Naive thymus-derived CD8-positive, alpha-beta T cell (primary cell): Measurements from ENCODE around the gene TUBB8B. TPM values are rescaled to one million over a fixed set of nuclear protein-coding genes. Genes with fewer than 3 reads are reported as not detected.
"Not testable (repeated sequence)": the region's sequence is repeated elsewhere in the genome, so short reads cannot be mapped to it uniquely, and the experiment has no call there.

Source experiments
- ATAC-seq, 2 donors: fragments of 150-1000 bp; cut with Tn5 transposase in 1 of 2; sonication (Bioruptor Pico), chemical (Tn5 transposase) in 1 of 2; 1 replicate in 1 of 2; 2 replicates in 1 of 2; pipeline ENCODE4 v1.10.0; 2021; ENCODE audit warnings: mild to moderate bottlenecking in 2 of 2, moderate library complexity in 2 of 2
- POLR2A ChIA-PET: fragments of 350-600 bp; sonication (Branson Sonifier 250); formaldehyde crosslinking; loops from one replicate; lab custom pipeline; 2021; ENCODE audit warnings: antibody characterized with exemption; lab: Charles Lee
- DNase-seq, 10 donors: peaks; one replicate each; pipeline versions ENCODE4 v3.0.0 to v3.0.0-alpha.2; 2020 to 2022
- H3K27ac Mint-ChIP-seq, 10 donors: one replicate each; pipeline ENCODE4 v1.8.0; 2020 to 2022; ENCODE audit warnings: mild to moderate bottlenecking in 10 of 10, mixed read lengths in 10 of 10, moderate library complexity in 4 of 10, inconsistent platforms in 1 of 10
- H3K27me3 Mint-ChIP-seq, 5 donors: one replicate each; pipeline ENCODE4 v1.8.0; 2021 to 2022; ENCODE audit warnings: mixed read lengths in 5 of 5
- H3K36me3 Mint-ChIP-seq, 3 donors: one replicate each; pipeline ENCODE4 v1.8.0; 2020 to 2022; ENCODE audit warnings: mixed read lengths in 3 of 3, mild to moderate bottlenecking in 2 of 3, inconsistent platforms in 1 of 3
- H3K4me1 Mint-ChIP-seq, 4 donors: one replicate each; pipeline ENCODE4 v1.8.0; 2021 to 2022; ENCODE audit warnings: mixed read lengths in 4 of 4
- H3K4me3 Mint-ChIP-seq, 10 donors: one replicate each; pipeline ENCODE4 v1.8.0; 2020 to 2022; ENCODE audit warnings: mild to moderate bottlenecking in 10 of 10, mixed read lengths in 10 of 10, moderate library complexity in 6 of 10, inconsistent platforms in 1 of 10
- H3K9me3 Mint-ChIP-seq, 9 donors: one replicate each; pipeline ENCODE4 v1.8.0; 2020 to 2022; ENCODE audit warnings: mixed read lengths in 9 of 9, mild to moderate bottlenecking in 3 of 9, inconsistent platforms in 1 of 9, moderate library complexity in 1 of 9
- polyA plus RNA-seq, 3 donors: library from polyadenylated mRNA; unstranded; fragments of 300-500 nt; fragmentation: Illumina TruSeq; gene quantifications; one replicate each; pipeline ENCODE4 v1.2.3, GENCODE V29; 2021
- total RNA-seq, 8 experiments: library from RNA in 2 of 8; stranded (reverse) in 2 of 8; gene quantifications; one replicate each; pipeline ENCODE4 v1.2.3 and lab custom pipeline; 2021 to 2026

TUBB8B gene
- total and polyA plus RNA-seq, 5 experiments from 2014 or later, result not detected

DNA sequence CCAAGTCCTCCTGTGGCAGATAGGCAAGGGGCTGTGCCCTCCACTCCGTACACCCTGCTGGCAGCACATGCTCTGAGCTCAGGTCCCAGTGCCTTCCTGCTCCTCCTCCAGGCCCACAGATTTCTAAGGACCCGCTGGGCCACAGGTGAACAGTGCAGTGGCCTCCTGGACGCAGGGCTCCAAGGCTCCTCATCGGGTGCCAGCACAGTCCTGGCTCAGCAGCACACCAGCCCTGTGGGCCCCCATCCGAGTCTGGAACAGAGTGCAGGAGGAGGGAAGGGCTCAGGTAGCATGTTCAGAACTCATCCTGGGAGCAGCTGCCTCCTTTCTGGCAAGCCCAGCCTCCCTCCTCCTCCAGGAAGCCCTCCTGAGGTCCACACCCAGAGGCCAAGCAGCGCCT is 30.8 kb upstream of the TUBB8B start:
- H3K4me1 Mint-ChIP-seq, H3K36me3 Mint-ChIP-seq, POLR2A ChIA-PET, H3K9me3 Mint-ChIP-seq, DNase-seq, H3K4me3 Mint-ChIP-seq, H3K27ac Mint-ChIP-seq, ATAC-seq: not testable (repeated sequence)
- H3K27me3 Mint-ChIP-seq, result peaks cover 4 to 12% (median 8%) of the 10 kb centered on the region in 5 donors

DNA sequence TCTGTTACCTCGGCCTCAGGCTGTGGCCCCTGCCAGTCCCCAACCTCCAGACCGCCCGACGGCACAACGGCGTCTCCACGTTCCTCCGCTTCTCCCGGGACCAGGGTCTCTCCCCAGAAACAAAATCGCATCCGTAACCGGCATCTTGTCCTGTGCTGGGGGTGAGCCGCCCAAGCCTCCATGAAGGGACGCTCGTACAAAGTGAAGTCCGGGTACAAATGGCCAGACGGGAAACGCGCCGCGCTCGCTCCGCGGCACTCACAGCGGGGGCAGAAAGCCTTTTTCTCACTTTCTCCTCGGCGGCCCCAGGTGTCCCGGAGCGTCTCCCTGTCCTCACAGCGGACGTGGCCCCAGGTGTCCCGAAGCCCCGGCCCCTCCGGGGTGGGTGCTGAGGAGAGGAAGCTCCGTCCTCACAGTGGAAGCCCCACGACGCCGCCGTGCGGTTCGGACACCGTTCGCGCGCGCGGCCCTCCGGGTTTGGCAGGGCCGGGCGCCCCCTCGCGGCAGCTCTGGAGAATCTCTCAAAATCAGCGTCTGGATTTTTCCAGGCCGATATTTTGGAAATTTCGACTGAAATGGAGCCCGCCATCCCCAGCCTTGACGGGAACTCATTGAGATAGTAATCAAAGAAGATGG is 26.2 kb upstream of the TUBB8B start:
- H3K9me3 Mint-ChIP-seq, DNase-seq, H3K36me3 Mint-ChIP-seq, H3K4me3 Mint-ChIP-seq, POLR2A ChIA-PET, H3K4me1 Mint-ChIP-seq, H3K27me3 Mint-ChIP-seq, H3K27ac Mint-ChIP-seq, ATAC-seq: not testable (repeated sequence)

- POLR2A ChIA-PET, H3K4me3 Mint-ChIP-seq, H3K27me3 Mint-ChIP-seq, H3K9me3 Mint-ChIP-seq, DNase-seq, H3K4me1 Mint-ChIP-seq, H3K27ac Mint-ChIP-seq, H3K36me3 Mint-ChIP-seq: not testable (repeated sequence)
- peak; percentile 51 to 57 for ATAC-seq
These were observed 23.9 kb upstream of the TUBB8B start for GRCh38 chr18:73181-73777.

DNA sequence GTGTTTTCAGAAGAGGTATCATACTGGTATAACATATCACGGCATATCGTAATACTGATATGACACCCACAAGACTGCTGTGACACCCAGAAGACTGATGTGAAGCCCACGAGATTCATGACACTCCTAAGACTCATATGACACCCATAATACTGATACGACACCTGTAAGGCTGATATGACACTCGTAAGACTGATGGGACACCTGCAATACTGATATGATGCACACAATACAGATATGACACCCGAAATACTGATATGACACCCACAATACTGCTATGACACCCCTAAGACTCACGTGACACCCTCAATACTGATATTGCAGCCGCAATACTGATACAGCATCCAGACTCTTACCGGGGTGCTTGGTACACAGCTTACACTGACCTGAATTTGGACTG is 18.3 kb upstream of the TUBB8B start:
- DNase-seq, H3K4me1 Mint-ChIP-seq, POLR2A ChIA-PET, H3K9me3 Mint-ChIP-seq, ATAC-seq, H3K27ac Mint-ChIP-seq, H3K36me3 Mint-ChIP-seq, H3K4me3 Mint-ChIP-seq: not testable (repeated sequence)
- peaks cover 9 to 35% (median 15%) of the 10 kb centered on the region in 5 donors for H3K27me3 Mint-ChIP-seq

DNA sequence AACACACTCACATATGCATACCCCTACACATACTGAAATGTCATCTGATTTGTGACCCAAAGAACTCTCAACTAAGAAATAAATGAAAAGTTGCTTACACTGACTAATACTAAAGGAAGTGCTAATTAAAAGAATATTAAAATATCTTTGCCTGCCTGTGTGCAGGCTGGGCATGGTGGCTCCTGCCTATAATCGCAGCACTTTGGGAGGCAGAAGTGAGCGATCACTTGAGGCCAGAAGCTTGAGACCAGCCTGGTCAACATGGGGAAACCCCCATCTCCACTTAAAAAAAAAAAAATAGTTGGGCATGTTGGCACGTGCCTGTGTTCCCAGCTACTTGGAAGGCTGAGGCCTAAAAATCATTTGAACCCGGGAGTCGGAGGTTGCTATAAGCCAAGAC is 14.9 kb upstream of the TUBB8B start:
- DNase-seq, POLR2A ChIA-PET, H3K27ac Mint-ChIP-seq, ATAC-seq, H3K36me3 Mint-ChIP-seq, H3K9me3 Mint-ChIP-seq, H3K4me3 Mint-ChIP-seq, H3K4me1 Mint-ChIP-seq: not testable (repeated sequence)
- peaks cover 12 to 42% (median 20%) of the 10 kb centered on the region in 5 donors for H3K27me3 Mint-ChIP-seq

DNA sequence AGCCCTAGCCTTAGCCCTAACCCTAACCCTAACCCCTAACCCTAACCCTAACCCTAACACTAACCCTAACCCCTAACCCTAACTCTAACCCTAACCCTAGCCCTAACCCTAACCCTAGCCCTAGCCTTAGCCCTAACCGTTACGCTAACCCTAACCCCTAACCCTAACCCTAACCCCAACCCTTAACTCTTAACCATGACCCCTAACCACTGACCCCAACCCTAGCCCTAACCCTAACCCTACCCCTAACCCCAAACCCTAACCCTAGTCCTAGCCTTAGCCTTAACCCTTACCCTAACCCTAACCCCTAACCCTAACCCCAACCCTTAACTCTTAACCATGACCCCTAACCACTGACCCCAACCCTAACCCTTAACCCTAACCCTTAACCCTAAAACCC is 14.2 kb upstream of the TUBB8B start:
- ATAC-seq, POLR2A ChIA-PET, H3K27ac Mint-ChIP-seq, H3K36me3 Mint-ChIP-seq, H3K4me1 Mint-ChIP-seq, H3K9me3 Mint-ChIP-seq, H3K4me3 Mint-ChIP-seq, DNase-seq: not testable (repeated sequence)
- H3K27me3 Mint-ChIP-seq, result peaks cover 10 to 37% (median 16%) of the 10 kb centered on the region in 5 donors

DNA sequence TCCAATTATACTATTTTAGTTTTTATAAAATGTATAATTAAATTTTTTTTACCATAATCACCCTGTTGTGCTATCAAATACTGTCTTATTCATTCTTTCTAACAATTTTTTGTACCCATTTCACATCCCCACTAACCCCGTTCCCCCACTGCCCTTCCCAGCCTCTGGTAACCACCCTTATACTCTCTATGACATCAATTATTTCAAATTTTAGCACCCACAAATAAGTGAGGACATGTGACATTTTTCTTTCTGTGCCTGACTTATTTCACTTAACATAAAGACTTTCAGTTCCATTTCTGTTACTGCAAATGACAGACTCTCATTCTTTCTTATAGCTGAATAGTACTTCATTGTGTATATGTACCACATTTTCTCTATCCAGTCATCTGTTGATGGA is 5.0 kb upstream of the TUBB8B start:
- peaks cover 0 to 14% (median 2%) of the 10 kb centered on the region in 9 donors for H3K9me3 Mint-ChIP-seq
- DNase-seq, ATAC-seq, H3K4me3 Mint-ChIP-seq, H3K4me1 Mint-ChIP-seq, H3K36me3 Mint-ChIP-seq, H3K27me3 Mint-ChIP-seq, H3K27ac Mint-ChIP-seq, POLR2A ChIA-PET: not testable (repeated sequence)

GRCh38 chr18:48696-49095 is 719 bp downstream of the TUBB8B start:
- ATAC-seq, H3K36me3 Mint-ChIP-seq, H3K4me1 Mint-ChIP-seq, DNase-seq, H3K9me3 Mint-ChIP-seq, H3K27ac Mint-ChIP-seq, H3K4me3 Mint-ChIP-seq, POLR2A ChIA-PET, H3K27me3 Mint-ChIP-seq: not testable (repeated sequence)

DNA sequence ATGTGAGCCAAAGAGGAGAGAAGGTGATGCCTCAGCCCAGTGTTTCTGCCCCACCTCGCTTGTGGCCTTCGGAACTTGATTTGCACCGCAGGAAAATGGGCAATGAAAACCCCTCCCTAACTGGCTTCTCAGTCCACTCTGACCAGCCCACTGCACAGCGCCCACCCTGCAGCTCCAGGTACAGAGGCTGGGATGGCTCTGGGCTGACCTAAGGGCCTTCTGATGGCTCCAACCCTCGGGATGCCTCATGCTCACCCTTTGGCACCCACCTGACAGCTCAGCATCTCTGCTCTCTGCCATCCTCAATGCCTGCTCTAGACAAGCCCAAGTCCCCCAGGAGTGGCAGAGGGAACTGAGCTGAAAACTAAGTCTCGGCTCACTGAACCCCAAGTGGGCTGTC is 36.2 kb downstream of the TUBB8B start:
- H3K4me3 Mint-ChIP-seq, H3K27me3 Mint-ChIP-seq, ATAC-seq, H3K27ac Mint-ChIP-seq, H3K9me3 Mint-ChIP-seq, POLR2A ChIA-PET, H3K36me3 Mint-ChIP-seq, H3K4me1 Mint-ChIP-seq, DNase-seq: not testable (repeated sequence)

GRCh38 chr18:12773-13172 is 36.6 kb downstream of the TUBB8B start:
- POLR2A ChIA-PET, H3K27me3 Mint-ChIP-seq, H3K4me1 Mint-ChIP-seq, DNase-seq, H3K9me3 Mint-ChIP-seq, ATAC-seq, H3K27ac Mint-ChIP-seq, H3K4me3 Mint-ChIP-seq, H3K36me3 Mint-ChIP-seq: not testable (repeated sequence)

DNA sequence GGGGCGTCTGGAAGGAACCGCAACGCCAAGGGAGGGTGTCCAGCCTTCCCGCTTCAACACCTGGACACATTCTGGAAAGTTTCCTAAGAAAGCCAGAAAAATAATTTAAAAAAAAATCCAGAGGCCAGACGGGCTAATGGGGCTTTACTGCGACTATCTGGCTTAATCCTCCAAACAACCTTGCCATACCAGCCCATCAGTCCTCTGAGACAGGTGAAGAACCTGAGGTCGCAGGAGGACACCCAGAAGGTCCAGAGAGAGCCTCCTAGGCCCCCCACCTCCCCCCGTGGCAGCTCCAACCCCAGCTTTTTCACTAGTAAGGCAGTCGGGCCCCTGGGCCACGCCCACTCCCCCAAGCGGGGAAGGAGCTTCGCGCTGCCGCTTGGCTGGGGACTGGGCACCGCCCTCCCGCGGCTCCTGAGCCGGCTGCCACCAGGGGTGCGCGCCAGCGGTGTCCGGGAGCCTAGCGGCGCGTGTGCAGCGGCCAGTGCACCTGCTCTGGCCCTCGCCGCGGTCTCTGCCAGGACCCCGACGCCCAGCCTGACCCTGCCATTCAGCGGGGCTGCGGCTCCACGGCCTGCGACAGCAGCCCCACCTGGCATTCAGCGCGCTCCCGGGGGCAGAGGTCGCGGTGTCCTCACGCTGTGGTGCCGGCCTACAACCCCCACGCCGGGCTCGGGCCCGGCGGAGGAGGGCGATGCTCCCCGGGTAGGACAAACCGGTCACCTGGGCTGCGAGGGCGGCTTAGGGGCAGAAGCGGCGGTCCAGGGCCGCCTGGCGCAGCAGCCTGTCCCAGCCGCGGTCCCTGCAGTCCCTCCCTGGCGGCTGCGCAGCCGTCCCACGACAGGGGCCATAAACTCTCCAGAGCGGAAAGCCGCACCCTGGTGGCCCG is 37.8 kb downstream of the TUBB8B start:
- POLR2A ChIA-PET, H3K36me3 Mint-ChIP-seq, DNase-seq, H3K4me1 Mint-ChIP-seq, H3K4me3 Mint-ChIP-seq, ATAC-seq, H3K27me3 Mint-ChIP-seq, H3K27ac Mint-ChIP-seq, H3K9me3 Mint-ChIP-seq: not testable (repeated sequence)

DNA sequence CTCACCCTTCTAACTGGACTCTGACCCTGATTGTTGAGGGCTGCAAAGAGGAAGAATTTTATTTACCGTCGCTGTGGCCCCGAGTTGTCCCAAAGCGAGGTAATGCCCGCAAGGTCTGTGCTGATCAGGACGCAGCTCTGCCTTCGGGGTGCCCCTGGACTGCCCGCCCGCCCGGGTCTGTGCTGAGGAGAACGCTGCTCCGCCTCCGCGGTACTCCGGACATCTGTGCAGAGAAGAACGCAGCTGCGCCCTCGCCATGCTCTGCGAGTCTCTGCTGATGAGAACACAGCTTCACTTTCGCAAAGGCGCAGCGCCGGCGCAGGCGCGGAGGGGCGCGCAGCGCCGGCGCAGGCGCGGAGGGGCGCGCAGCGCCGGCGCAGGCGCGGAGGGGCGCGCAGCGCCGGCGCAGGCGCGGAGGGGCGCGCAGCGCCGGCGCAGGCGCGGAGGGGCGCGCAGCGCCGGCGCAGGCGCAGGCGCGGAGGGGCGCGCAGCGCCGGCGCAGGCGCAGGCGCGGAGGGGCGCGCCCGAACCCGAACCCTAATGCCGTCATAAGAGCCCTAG is 38.7 kb downstream of the TUBB8B start:
- ATAC-seq, H3K27ac Mint-ChIP-seq, POLR2A ChIA-PET, DNase-seq, H3K4me3 Mint-ChIP-seq, H3K27me3 Mint-ChIP-seq, H3K36me3 Mint-ChIP-seq, H3K9me3 Mint-ChIP-seq, H3K4me1 Mint-ChIP-seq: not testable (repeated sequence)

DNA sequence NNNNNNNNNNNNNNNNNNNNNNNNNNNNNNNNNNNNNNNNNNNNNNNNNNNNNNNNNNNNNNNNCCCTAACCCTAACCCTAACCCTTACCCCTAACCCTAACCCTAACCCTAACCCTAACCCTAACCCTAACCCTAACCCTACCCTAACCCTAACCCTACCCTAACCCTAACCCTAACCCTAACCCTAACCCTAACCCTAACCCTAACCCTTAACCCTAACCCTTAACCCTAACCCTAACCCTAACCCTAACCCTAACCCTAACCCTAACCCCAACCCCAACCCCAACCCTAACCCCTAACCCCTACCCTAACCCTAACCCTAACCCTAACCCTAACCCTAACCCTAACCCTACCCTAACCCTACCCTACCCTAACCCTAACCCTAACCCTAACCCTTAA is 39.5 kb downstream of the TUBB8B start:
- H3K4me1 Mint-ChIP-seq, H3K9me3 Mint-ChIP-seq, ATAC-seq, H3K27me3 Mint-ChIP-seq, H3K27ac Mint-ChIP-seq, POLR2A ChIA-PET, H3K36me3 Mint-ChIP-seq, DNase-seq, H3K4me3 Mint-ChIP-seq: not testable (repeated sequence)
